K562 (cell line): Measurements from ENCODE around the gene FGF14.

Experiments used
- CTCF ChIP-seq, 3 experiments: IDR thresholded peaks in 2 of 3; conservative IDR thresholded peaks in 1 of 3; 2 replicates each; pipeline ENCODE4 v1.5.1; 2011 to 2012; ENCODE audit warnings: low read length in 3 of 3, mild to moderate bottlenecking in 3 of 3, control low read depth in 2 of 3, improper control_type of control experiment in 1 of 3, inconsistent platforms in 1 of 3, low read depth in 1 of 3, mixed read lengths in 1 of 3, moderate library complexity in 1 of 3; ENCODE audit not compliant: insufficient read depth in 2 of 3
- DPF2 ChIP-seq: fragments of 450-650 bp; IDR thresholded peaks from 2 replicates; pipeline ENCODE4 v1.6.1; 2016
- JUNB ChIP-seq: fragments of 450-650 bp; formaldehyde crosslinking; conservative IDR thresholded peaks from 2 replicates; pipeline ENCODE4 v1.4.0; 2020; ENCODE audit warnings: mild to moderate bottlenecking
- JUND ChIP-seq, 2 experiments: IDR thresholded peaks; 2 replicates in 1 of 2; 3 replicates in 1 of 2; pipeline ENCODE4 v1.6.1; 2011; ENCODE audit warnings: borderline replicate concordance in 2 of 2, low read depth in 2 of 2, low read length in 2 of 2, improper control_type of control experiment in 1 of 2, missing biosample characterization in 1 of 2, missing genetic modification characterization in 1 of 2, missing genetic modification reagents in 1 of 2
- PHF21A ChIP-seq: fragments of 450-650 bp; IDR thresholded peaks from 2 replicates; pipeline ENCODE4 v1.6.1; 2017; ENCODE audit warnings: low read depth, borderline replicate concordance
- SMAD2 ChIP-seq: fragments of 150-350 bp; IDR thresholded peaks from 2 replicates; pipeline ENCODE4 v1.6.1; 2014; ENCODE audit warnings: low read depth, mild to moderate bottlenecking, low read length
- USF1 ChIP-seq: sonication (generic); formaldehyde crosslinking; IDR thresholded peaks from 2 replicates; pipeline ENCODE4 v1.9.0; 2022; ENCODE audit warnings: mild to moderate bottlenecking, missing genetic modification reagents
- ZNF274 ChIP-seq: IDR thresholded peaks from 2 replicates; pipeline ENCODE4 v1.6.1; 2011; ENCODE audit warnings: low read depth, mild to moderate bottlenecking, low read length, moderate library complexity, borderline replicate concordance
- ZNF324 ChIP-seq: fragments of 250-450 bp; sonication (Bioruptor Pico); IDR thresholded peaks from 2 replicates; pipeline ENCODE4 v1.4.0; 2020; ENCODE audit warnings: mild to moderate bottlenecking
- ZNF512 ChIP-seq: IDR thresholded peaks from 2 replicates; pipeline ENCODE4 v1.6.1; 2016; ENCODE audit warnings: missing genetic modification characterization, missing compliant biosample characterization

- TF ChIP-seq JUNB (CRISPR knock-in tag) (no peak), ZNF324 (CRISPR knock-in tag) (no peak), CTCF (IDR thresholded peaks at IDR 0.05 in 2 of 3, conservative IDR thresholded peaks at IDR 0.05 in 1 of 3; ENCODE audit: insufficient read depth in 2 of 3, low read depth in 1 of 3, low read length in 3 of 3) (no peak), SMAD2 (no peak), USF1 (CRISPR knock-in tag) (no peak), ZNF512 (tag) (no peak), PHF21A (no peak), ZNF274 (no peak), DPF2 (no peak), JUND (IDR thresholded peaks at IDR 0.05; ENCODE audit: borderline replicate concordance, low read depth, low read length) (no peak), JUND (tag; IDR thresholded peaks at IDR 0.05; ENCODE audit: borderline replicate concordance, low read depth, low read length) (no peak)
Measured at GRCh38 chr13:101774393-101774792, 627.5 kb downstream of the FGF14 start.
